K562 (cell line): ENCODE data around the gene SLC9B2. TPM values are rescaled to one million over a fixed set of nuclear protein-coding genes. Genes with fewer than 3 reads are reported as not detected.

Experiments used
- ERF ChIP-seq: fragments of 450-650 bp; formaldehyde crosslinking; IDR thresholded peaks from 2 replicates; pipeline ENCODE4 v1.4.0; 2020; ENCODE audit warnings: mild to moderate bottlenecking, mixed read lengths
- KLF10 ChIP-seq: fragments of 250-450 bp; sonication (Bioruptor Pico); IDR thresholded peaks from 2 replicates; pipeline ENCODE4 v1.6.1; 2021; ENCODE audit warnings: matching md5 sums
- LARP7 ChIP-seq: fragments of 450-650 bp; IDR thresholded peaks from 2 replicates; pipeline ENCODE4 v1.6.1; 2016
- NRF1 ChIP-seq, 2 experiments: fragments of 450-650 bp; IDR thresholded peaks in 1 of 2; conservative IDR thresholded peaks in 1 of 2; 2 replicates each; pipeline ENCODE4 v1.6.1; 2014; ENCODE audit warnings: mild to moderate bottlenecking in 2 of 2
- PCBP2 ChIP-seq: fragments of 200-400 bp; formaldehyde crosslinking; IDR thresholded peaks from 2 replicates; pipeline ENCODE4 v1.6.1; 2018; ENCODE audit warnings: low read length, low read depth, mild to moderate bottlenecking, moderate library complexity; ENCODE audit not compliant: poor library complexity, severe bottlenecking
- POLR2AphosphoS2 ChIP-seq: IDR thresholded peaks from 2 replicates; pipeline ENCODE4 v1.6.1; 2012; ENCODE audit warnings: low read length, improper control_type of control experiment
- REST ChIP-seq, 2 experiments: fragments of 450-650 bp; formaldehyde crosslinking in 1 of 2; IDR thresholded peaks; 2 replicates each; pipeline versions ENCODE4 v1.4.0 to v1.6.1; 2014 to 2020; ENCODE audit warnings: mild to moderate bottlenecking in 2 of 2, borderline replicate concordance in 1 of 2, low read depth in 1 of 2
- SETDB1 ChIP-seq: IDR thresholded peaks from one replicate; pipeline ENCODE4 v1.6.1; 2012; ENCODE audit warnings: low read length, control low read depth, inconsistent platforms
- SMAD2 ChIP-seq: fragments of 150-350 bp; IDR thresholded peaks from 2 replicates; pipeline ENCODE4 v1.6.1; 2014; ENCODE audit warnings: low read depth, mild to moderate bottlenecking, low read length
- STAG1 ChIP-seq: sonication (generic); formaldehyde crosslinking; IDR thresholded peaks from 2 replicates; pipeline ENCODE4 v1.5.0; 2020; ENCODE audit warnings: missing genetic modification reagents, borderline replicate concordance
- TAL1 ChIP-seq: fragments of 450-650 bp; IDR thresholded peaks from 2 replicates; pipeline ENCODE4 v1.6.1; 2016; ENCODE audit warnings: mild to moderate bottlenecking
- ZNF253 ChIP-seq: fragments of 250-450 bp; sonication (Bioruptor Pico); conservative IDR thresholded peaks from 2 replicates; pipeline ENCODE4 v1.6.1; 2021; ENCODE audit warnings: mild to moderate bottlenecking
- ZNF282 ChIP-seq: sonication (generic); formaldehyde crosslinking; IDR thresholded peaks from 2 replicates; pipeline ENCODE4 v1.8.1; 2023; ENCODE audit warnings: missing genetic modification reagents
- ZNF324 ChIP-seq: fragments of 250-450 bp; sonication (Bioruptor Pico); IDR thresholded peaks from 2 replicates; pipeline ENCODE4 v1.4.0; 2020; ENCODE audit warnings: mild to moderate bottlenecking
- ZNF639 ChIP-seq, 2 experiments: fragments of 200-800 bp in 1 of 2; sonication (Bioruptor generic) in 1 of 2; sonication (generic) in 1 of 2; formaldehyde crosslinking in 1 of 2; IDR thresholded peaks in 1 of 2; conservative IDR thresholded peaks in 1 of 2; 2 replicates each; pipeline versions ENCODE4 v1.5.0 to v1.6.1; 2016 to 2020; ENCODE audit warnings: missing compliant biosample characterization in 1 of 2, missing genetic modification characterization in 1 of 2, missing genetic modification reagents in 1 of 2
- polyA plus RNA-seq, 8 experiments: library from polyadenylated mRNA; depleted of rRNA in 4 of 8; stranded (reverse) in 5 of 8; unstranded in 3 of 8; fragments of >200 nt; fragmentation: Nextera tagmentation in 2 of 8; fragmentation: Illumina TruSeq in 1 of 8; extraction: Ambion mirVana in 2 of 8; extraction: Trizol in 1 of 8; gene quantifications; 2 replicates each; pipeline versions ENCODE4 v1.2.1 to v1.2.3, GENCODE V29; 2011 to 2014; ENCODE audit warnings: inconsistent platforms in 1 of 8, missing spikeins in 1 of 8
- total RNA-seq, 7 experiments: library from RNA; depleted of rRNA in 6 of 7; stranded (reverse); fragments of >200 nt in 6 of 7; fragmentation: Illumina TruSeq in 2 of 7; extraction: Trizol in 2 of 7; gene quantifications; 2 replicates each; pipeline versions ENCODE4 v1.2.1 to v1.2.3, GENCODE V29; 2011 to 2021; ENCODE audit warnings: low replicate concordance in 1 of 7
- TF ChIP-seq, protein P1 (sequence below): fragments of 250-450 bp; sonication (Bioruptor Pico); IDR thresholded peaks from 2 replicates; pipeline ENCODE4 v1.5.0; 2021

Gene SLC9B2
- total and polyA plus RNA-seq, 9 of the 15 experiments (the other 6 are each of a cell fraction or from before 2014, with no cell fraction given): 6.6 to 14.6 (median 11.4) TPM

GRCh38 chr4:103075894-103076746, 441 bp downstream of the SLC9B2 start (continued):
- TF ChIP-seq STAG1 (peak; percentile 4; the same call in 1 of the 2 replicates), PCBP2 (no peak), SMAD2 (no peak), ZNF282 (CRISPR knock-in tag) (peak; percentile 80; the same call in 1 of the 2 replicates), REST (IDR thresholded peaks at IDR 0.05; ENCODE audit: borderline replicate concordance) (no peak), REST (CRISPR knock-in tag; IDR thresholded peaks at IDR 0.05; ENCODE audit: low read depth) (no peak), ZNF639 (CRISPR knock-in tag; conservative IDR thresholded peaks at IDR 0.05 in 1 of 2, IDR thresholded peaks at IDR 0.05 in 1 of 2) (no peak), NRF1 (conservative IDR thresholded peaks at IDR 0.05 in 1 of 2, IDR thresholded peaks at IDR 0.05 in 1 of 2) (no peak), ZNF324 (CRISPR knock-in tag) (no peak), ERF (CRISPR knock-in tag) (no peak), SETDB1 (no peak), LARP7 (no peak), TAL1 (no peak), ZNF253 (CRISPR knock-in tag) (no peak), POLR2AphosphoS2 (no peak), KLF10 (no peak)
- TF ChIP-seq, protein P1, sequence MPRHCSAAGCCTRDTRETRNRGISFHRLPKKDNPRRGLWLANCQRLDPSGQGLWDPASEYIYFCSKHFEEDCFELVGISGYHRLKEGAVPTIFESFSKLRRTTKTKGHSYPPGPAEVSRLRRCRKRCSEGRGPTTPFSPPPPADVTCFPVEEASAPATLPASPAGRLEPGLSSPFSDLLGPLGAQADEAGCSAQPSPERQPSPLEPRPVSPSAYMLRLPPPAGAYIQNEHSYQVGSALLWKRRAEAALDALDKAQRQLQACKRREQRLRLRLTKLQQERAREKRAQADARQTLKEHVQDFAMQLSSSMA (CRISPR knock-in tag): no peak
